CD4-positive, CD25-positive, alpha-beta regulatory T cell (primary cell): ENCODE results near the gene EEF2KMT. TPM values are rescaled to one million over a fixed set of nuclear protein-coding genes. Genes with fewer than 3 reads are reported as not detected.

Experiments used
- ATAC-seq, 2 donors: fragments of 150-1000 bp; cut with Tn5 transposase; one replicate each; pipeline ENCODE4 v1.10.0; 2021; ENCODE audit warnings: low read depth in 2 of 2, moderate number of reproducible peaks in 2 of 2, moderate library complexity in 1 of 2
- DNase-seq, 3 donors: peaks; one replicate each; pipeline versions ENCODE4 v3.0.0 to v3.0.0-alpha.2; 2012 to 2022; ENCODE audit warnings: mixed read lengths in 1 of 3
- H3K27ac ChIP-seq: one replicate; pipeline ENCODE4 v1.7.0; 2013; ENCODE audit warnings: mild to moderate bottlenecking, low read length; ENCODE audit not compliant: insufficient read depth, poor library complexity, severe bottlenecking
- H3K27me3 ChIP-seq: one replicate; pipeline ENCODE4 v1.7.0; 2013; ENCODE audit warnings: low read length; ENCODE audit not compliant: control insufficient read depth, insufficient read depth
- H3K36me3 ChIP-seq: one replicate; pipeline ENCODE4 v1.7.0; 2013; ENCODE audit warnings: mild to moderate bottlenecking, low read length, moderate library complexity; ENCODE audit not compliant: control insufficient read depth, insufficient read depth
- H3K4me1 ChIP-seq: 2 replicates; pipeline ENCODE4 v1.7.0; 2013; ENCODE audit warnings: mild to moderate bottlenecking, low read length; ENCODE audit not compliant: insufficient read depth, control insufficient read depth, poor library complexity, severe bottlenecking
- H3K4me3 ChIP-seq: one replicate; pipeline ENCODE4 v1.7.0; 2013; ENCODE audit warnings: low read depth, mild to moderate bottlenecking, low read length, moderate library complexity
- H3K9me3 ChIP-seq, 2 experiments: 1 replicate in 1 of 2; 2 replicates in 1 of 2; pipeline ENCODE4 v1.7.0; 2013; ENCODE audit warnings: low read length in 2 of 2, mild to moderate bottlenecking in 1 of 2, moderate library complexity in 1 of 2; ENCODE audit not compliant: control insufficient read depth in 2 of 2
- H3K27ac Mint-ChIP-seq, 3 donors: one replicate each; pipeline ENCODE4 v1.8.0; 2020 to 2022; ENCODE audit warnings: mild to moderate bottlenecking in 3 of 3, mixed read lengths in 3 of 3, moderate library complexity in 2 of 3
- H3K27me3 Mint-ChIP-seq: one replicate; pipeline ENCODE4 v1.8.0; 2022; ENCODE audit warnings: mild to moderate bottlenecking, mixed read lengths
- H3K36me3 Mint-ChIP-seq: one replicate; pipeline ENCODE4 v1.8.0; 2020; ENCODE audit warnings: mixed read lengths
- H3K4me1 Mint-ChIP-seq, 4 donors: one replicate each; pipeline ENCODE4 v1.8.0; 2020 to 2022; ENCODE audit warnings: mixed read lengths in 4 of 4, mild to moderate bottlenecking in 1 of 4
- H3K4me3 Mint-ChIP-seq, 4 donors: one replicate each; pipeline ENCODE4 v1.8.0; 2020 to 2022; ENCODE audit warnings: mild to moderate bottlenecking in 4 of 4, mixed read lengths in 4 of 4, moderate library complexity in 3 of 4
- H3K9me3 Mint-ChIP-seq, 7 donors: one replicate each; pipeline ENCODE4 v1.8.0; 2020 to 2022; ENCODE audit warnings: mixed read lengths in 7 of 7, mild to moderate bottlenecking in 3 of 7, moderate library complexity in 2 of 7
- polyA plus RNA-seq, 4 donors: library from polyadenylated mRNA; unstranded; fragments of 300-500 nt; fragmentation: Illumina TruSeq; gene quantifications; one replicate each; pipeline ENCODE4 v1.2.3, GENCODE V29; 2021
- total RNA-seq: library from RNA; stranded (reverse); gene quantifications from one replicate; pipeline ENCODE4 v1.2.3, GENCODE V29; 2022

EEF2KMT gene
- total and polyA plus RNA-seq, 5 donors from 2014 or later: 3.7 to 19.6 (median 13.9) TPM

- peaks cover 9% of the 10 kb centered on the region for H3K27me3 Mint-ChIP-seq
- peaks cover 3% of the 10 kb centered on the region for H3K36me3 Mint-ChIP-seq
- no peak overlapping the region for H3K4me3 Mint-ChIP-seq
- DNase-seq: no peak
- no peak overlapping the region for H3K27ac Mint-ChIP-seq
- no peak for ATAC-seq
- Histone ChIP-seq H3K27me3 (no peaks in the 10 kb centered on the region), H3K4me3 (no peak overlapping the region), H3K36me3 (no peaks in the 10 kb centered on the region), H3K4me1 (no peaks in the 10 kb centered on the region), H3K9me3 (no peaks in the 10 kb centered on the region), H3K27ac (no peak overlapping the region)
- H3K4me1 Mint-ChIP-seq: peaks cover 0 to 3% (median 0%) of the 10 kb centered on the region in 4 donors
- no peaks in the 10 kb centered on the region for H3K9me3 Mint-ChIP-seq
Measured at GRCh38 chr16:5065326-5065725, 32.3 kb downstream of the EEF2KMT start.

DNA sequence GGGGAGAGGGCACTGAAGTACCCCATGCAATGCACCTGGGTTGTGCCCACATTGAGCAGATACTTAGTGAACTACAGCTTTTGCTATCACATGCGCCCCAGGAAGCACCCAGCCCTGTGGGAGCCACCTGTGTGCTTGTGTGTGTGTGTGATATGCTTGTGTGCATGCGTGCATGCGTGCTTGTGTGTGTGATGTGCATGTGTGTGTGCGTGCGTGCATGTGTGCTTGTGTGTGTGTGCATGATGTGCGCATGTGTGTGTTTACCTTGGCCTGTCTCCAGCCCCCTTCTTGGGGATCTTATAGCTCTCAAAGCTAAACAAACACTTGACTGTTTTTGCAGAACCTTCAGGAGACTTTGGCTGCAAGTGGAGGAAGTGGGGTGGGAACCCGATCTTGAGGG, 32.7 kb downstream of the EEF2KMT start:
- ATAC-seq: no peak
- no peak for DNase-seq
- peaks cover 7% of the 10 kb centered on the region for H3K27me3 Mint-ChIP-seq

DNA sequence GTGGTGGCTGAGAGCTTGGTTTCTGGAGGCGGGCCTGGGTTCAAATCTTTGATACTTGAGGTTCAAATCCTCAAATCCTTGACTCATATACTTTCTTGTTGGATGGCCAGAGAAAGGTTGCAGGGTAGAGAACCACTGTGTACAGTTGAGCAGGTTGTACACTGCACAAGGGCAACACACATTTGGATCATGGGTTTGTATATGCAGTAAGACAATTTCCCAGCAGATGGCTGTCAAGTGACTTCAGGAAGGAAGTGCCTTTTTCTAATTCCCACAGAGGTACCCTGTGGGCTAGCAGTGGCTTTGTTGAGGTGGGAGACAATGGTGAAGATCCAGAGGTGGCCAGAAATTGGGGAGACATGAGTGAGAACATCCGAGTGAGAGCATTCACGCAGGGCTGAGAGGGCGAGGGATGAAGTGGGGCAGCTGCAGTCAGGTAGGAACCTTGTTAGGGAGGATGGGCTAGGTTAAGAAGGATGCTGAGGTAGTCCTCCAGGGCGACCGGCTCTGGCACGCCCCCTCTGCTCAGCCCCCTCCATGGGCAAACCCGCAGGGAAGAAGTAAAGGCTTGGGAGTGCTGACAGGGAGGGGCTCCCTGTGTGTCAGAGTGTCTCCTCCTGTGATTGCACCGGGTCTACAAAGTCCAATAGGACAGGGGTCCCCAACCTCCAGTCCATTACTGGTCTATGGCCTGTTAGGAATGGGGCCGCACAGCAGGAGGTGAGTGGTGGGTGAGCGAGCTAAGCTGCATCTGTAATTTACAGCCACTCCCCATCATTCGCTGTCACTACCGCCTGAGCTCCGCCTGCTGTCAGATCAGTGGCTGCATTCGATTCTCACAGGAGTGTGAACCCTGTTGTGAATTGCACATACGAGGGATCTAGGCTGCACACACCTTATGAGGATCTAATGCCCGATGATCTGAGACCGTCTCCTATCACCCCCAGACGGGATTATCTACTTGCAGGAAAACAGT, 34.5 kb downstream of the EEF2KMT start:
- Histone ChIP-seq H3K27me3 (no peaks in the 10 kb centered on the region), H3K27ac (no peak overlapping the region), H3K36me3 (no peaks in the 10 kb centered on the region), H3K4me1 (no peaks in the 10 kb centered on the region), H3K9me3 (no peaks in the 10 kb centered on the region), H3K4me3 (no peak overlapping the region)
- peaks cover 7% of the 10 kb centered on the region for H3K27me3 Mint-ChIP-seq
- ATAC-seq (no peak), DNase-seq (no peak)
- H3K9me3 Mint-ChIP-seq: no peaks in the 10 kb centered on the region
- H3K4me3 Mint-ChIP-seq: no peak overlapping the region
- peaks cover 3% of the 10 kb centered on the region for H3K36me3 Mint-ChIP-seq
- H3K4me1 Mint-ChIP-seq: peaks cover 0 to 3% (median 0%) of the 10 kb centered on the region in 4 donors
- no peak overlapping the region for H3K27ac Mint-ChIP-seq

More for the DNA sequence above, 32.7 kb downstream of the EEF2KMT start:
- Mint-ChIP-seq H3K9me3 (no peaks in the 10 kb centered on the region), H3K4me3 (no peak overlapping the region), H3K4me1 (peaks cover 0 to 3% (median 0%) of the 10 kb centered on the region in 4 donors), H3K36me3 (peaks cover 3% of the 10 kb centered on the region), H3K27ac (no peak overlapping the region)
- no peaks in the 10 kb centered on the region for H3K4me1 ChIP-seq
- no peaks in the 10 kb centered on the region for H3K27me3 ChIP-seq
- H3K9me3 ChIP-seq: no peaks in the 10 kb centered on the region
- H3K27ac ChIP-seq: no peak overlapping the region
- no peaks in the 10 kb centered on the region for H3K36me3 ChIP-seq
- no peak overlapping the region for H3K4me3 ChIP-seq

- Histone ChIP-seq H3K9me3 (no peaks in the 10 kb centered on the region), H3K4me1 (no peaks in the 10 kb centered on the region), H3K36me3 (no peaks in the 10 kb centered on the region), H3K27me3 (no peaks in the 10 kb centered on the region), H3K27ac (no peak overlapping the region), H3K4me3 (no peak overlapping the region)
- Mint-ChIP-seq H3K27ac (no peak overlapping the region), H3K9me3 (no peaks in the 10 kb centered on the region), H3K4me3 (no peak overlapping the region), H3K36me3 (peaks cover 3% of the 10 kb centered on the region), H3K4me1 (peaks cover 0 to 3% (median 0%) of the 10 kb centered on the region in 4 donors), H3K27me3 (peaks cover 7% of the 10 kb centered on the region)
- ATAC-seq (no peak), DNase-seq (no peak)
Measured at GRCh38 chr16:5062051-5062450, 35.5 kb downstream of the EEF2KMT start.

DNA sequence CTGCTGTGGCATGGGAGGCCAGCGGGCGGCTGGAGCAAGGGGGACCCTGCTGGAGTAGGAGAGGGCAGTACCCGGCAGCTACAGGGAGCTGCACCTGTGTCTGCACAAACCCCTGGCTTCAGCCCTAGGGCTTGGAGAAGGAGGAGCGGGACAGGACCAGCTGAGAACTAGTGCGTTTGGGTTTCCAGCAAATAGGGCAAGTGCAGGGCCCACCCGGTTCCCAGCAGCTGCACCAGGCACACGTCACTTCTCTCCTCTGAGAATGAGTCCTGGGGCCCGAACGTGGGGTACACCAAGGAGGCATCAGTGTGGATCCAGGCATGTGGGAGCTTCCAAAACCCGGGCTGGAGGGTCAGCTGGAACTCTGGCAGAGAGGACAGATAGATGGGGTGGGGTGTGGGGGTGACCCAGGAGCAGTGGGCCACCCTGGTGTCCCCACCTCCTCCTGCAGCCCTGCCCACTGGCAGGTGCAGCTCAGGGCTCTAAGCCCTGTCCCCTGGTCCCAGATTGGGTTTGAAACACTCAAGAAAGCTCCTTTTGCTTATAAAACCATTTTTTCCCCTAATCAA, 37.4 kb downstream of the EEF2KMT start:
- no peak overlapping the region for H3K4me3 Mint-ChIP-seq
- no peaks in the 10 kb centered on the region for H3K9me3 Mint-ChIP-seq
- Histone ChIP-seq H3K4me3 (no peak overlapping the region), H3K27ac (no peak overlapping the region), H3K9me3 (no peaks in the 10 kb centered on the region), H3K27me3 (no peaks in the 10 kb centered on the region), H3K4me1 (no peaks in the 10 kb centered on the region), H3K36me3 (no peaks in the 10 kb centered on the region)
- H3K4me1 Mint-ChIP-seq: peaks cover 0 to 3% (median 0%) of the 10 kb centered on the region in 4 donors
- H3K27ac Mint-ChIP-seq: no peak overlapping the region
- DNase-seq (no peak), ATAC-seq (no peak)
- H3K36me3 Mint-ChIP-seq: peaks cover 3% of the 10 kb centered on the region
- H3K27me3 Mint-ChIP-seq: no peaks in the 10 kb centered on the region

- Histone ChIP-seq H3K9me3 (no peaks in the 10 kb centered on the region), H3K36me3 (no peaks in the 10 kb centered on the region), H3K4me1 (no peaks in the 10 kb centered on the region), H3K4me3 (no peak overlapping the region), H3K27me3 (no peaks in the 10 kb centered on the region), H3K27ac (no peak overlapping the region)
- Mint-ChIP-seq H3K36me3 (peaks cover 3% of the 10 kb centered on the region), H3K27ac (no peak overlapping the region), H3K27me3 (no peaks in the 10 kb centered on the region), H3K9me3 (no peaks in the 10 kb centered on the region), H3K4me1 (peaks cover 0 to 3% (median 0%) of the 10 kb centered on the region in 4 donors), H3K4me3 (no peak overlapping the region)
- ATAC-seq: no peak
- no peak for DNase-seq
Measured at GRCh38 chr16:5059386-5060072, 38.1 kb downstream of the EEF2KMT start.

DNA sequence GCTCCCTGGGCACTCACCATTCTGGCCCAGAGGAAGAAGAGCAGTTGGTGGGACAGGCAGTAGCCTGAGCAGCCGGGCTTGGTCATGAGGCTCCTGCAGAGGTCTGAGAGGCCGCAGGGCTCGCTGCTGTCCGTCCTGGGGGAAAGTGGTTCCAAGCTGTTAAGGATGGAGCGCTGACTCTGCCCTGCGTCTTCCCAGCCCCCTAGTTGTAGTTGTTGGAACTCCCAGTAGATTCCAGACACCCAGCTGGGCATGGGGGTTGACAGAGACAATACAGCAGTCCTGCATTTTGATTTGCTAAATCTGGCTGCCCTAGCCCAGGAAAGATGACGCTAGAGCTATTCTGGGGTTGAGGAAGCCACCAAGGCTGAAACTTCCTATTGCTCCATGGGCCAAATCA, 39.1 kb downstream of the EEF2KMT start:
- DNase-seq: no peak
- Mint-ChIP-seq H3K27ac (no peak overlapping the region), H3K4me3 (no peak overlapping the region), H3K4me1 (peaks cover 0 to 3% (median 0%) of the 10 kb centered on the region in 4 donors), H3K9me3 (no peaks in the 10 kb centered on the region), H3K36me3 (peaks cover 3% of the 10 kb centered on the region), H3K27me3 (no peaks in the 10 kb centered on the region)
- no peak for ATAC-seq
- no peak overlapping the region for H3K27ac ChIP-seq
- H3K27me3 ChIP-seq: no peaks in the 10 kb centered on the region
- no peaks in the 10 kb centered on the region for H3K36me3 ChIP-seq
- H3K4me3 ChIP-seq: no peak overlapping the region
- H3K4me1 ChIP-seq: no peaks in the 10 kb centered on the region
- no peaks in the 10 kb centered on the region for H3K9me3 ChIP-seq
